Activated naive CD4-positive, alpha-beta T cell treated with Interleukin-2 at 50 U/mL for 16 hours (primary cell): ENCODE data around the gene ADCY7.

Experiments used
- DNase-seq: peaks from one replicate; pipeline ENCODE4 v3.0.0-alpha.2; 2020

Gene ADCY7

GRCh38 chr16:50284131-50284911 is 18.0 kb downstream of the ADCY7 start:
- no peak for DNase-seq

- DNase-seq, result no peak
Measured at GRCh38 chr16:50285406-50286003, 19.2 kb downstream of the ADCY7 start.

- no peak for DNase-seq
Measured at GRCh38 chr16:50286681-50287080, 20.3 kb downstream of the ADCY7 start.

- DNase-seq, result no peak
Measured at GRCh38 chr16:50288026-50288425, 21.7 kb downstream of the ADCY7 start.

GRCh38 chr16:50288920-50289319 is 22.6 kb downstream of the ADCY7 start:
- DNase-seq, result no peak

GRCh38 chr16:50289950-50290764 is 23.8 kb downstream of the ADCY7 start:
- DNase-seq, result no peak

GRCh38 chr16:50290856-50291255 is 24.5 kb downstream of the ADCY7 start:
- no peak for DNase-seq

- no peak for DNase-seq
Measured at GRCh38 chr16:50291719-50292565, 25.6 kb downstream of the ADCY7 start.

- no peak for DNase-seq
Measured at GRCh38 chr16:50292566-50292948, 26.2 kb downstream of the ADCY7 start.

GRCh38 chr16:50293041-50293783 is 26.9 kb downstream of the ADCY7 start:
- no peak for DNase-seq

GRCh38 chr16:50293994-50294855 is 27.9 kb downstream of the ADCY7 start:
- DNase-seq, result no peak

- DNase-seq, result no peak
Measured at GRCh38 chr16:50294955-50295354, 28.6 kb downstream of the ADCY7 start.

GRCh38 chr16:50295541-50296132 is 29.3 kb downstream of the ADCY7 start:
- no peak for DNase-seq

- no peak for DNase-seq
Measured at GRCh38 chr16:50296807-50297206, 30.5 kb downstream of the ADCY7 start.

GRCh38 chr16:50297301-50298074 is 31.1 kb downstream of the ADCY7 start:
- no peak for DNase-seq

- no peak for DNase-seq
Measured at GRCh38 chr16:50298075-50298460, 31.7 kb downstream of the ADCY7 start.

- no peak for DNase-seq
Measured at GRCh38 chr16:50298591-50299507, 32.5 kb downstream of the ADCY7 start.

GRCh38 chr16:50299508-50300105 is 33.3 kb downstream of the ADCY7 start:
- DNase-seq, result no peak
